ENCODE measurements around the gene DAGLB. TPM values are rescaled to one million over a fixed set of nuclear protein-coding genes. Genes with fewer than 3 reads are reported as not detected.
"Not testable (repeated sequence)": the region's sequence is repeated elsewhere in the genome, so short reads cannot be mapped to it uniquely, and the experiment has no call there.

DAGLB gene
- total RNA-seq, 1 donor from 2014 or later: 28.3 TPM

GRCh38 chr7:6453734-6454133 is 6.0 kb upstream of the DAGLB start:
- peaks cover 8% of the 10 kb centered on the region for H3K4me1 Mint-ChIP-seq (ENCODE audit: low read depth, unreplicated experiment)
- H3K9me3 Mint-ChIP-seq (ENCODE audit: unreplicated experiment): no peaks in the 10 kb centered on the region
- no peaks in the 10 kb centered on the region for H3K27me3 Mint-ChIP-seq (ENCODE audit: low read depth, unreplicated experiment)
- DNase-seq (ENCODE audit: low read depth) (peak; percentile 88), FAIRE-seq (no peak)
- no peak for TF ChIP-seq EZH2 (IDR thresholded peaks at IDR 0.05; ENCODE audit: insufficient read depth, low read length)
- TF ChIP-seq CTCF (IDR thresholded peaks at IDR 0.05; ENCODE audit: insufficient read depth, low read depth, low read length): no peak
- H3K4me3 ChIP-seq (ENCODE audit: insufficient read depth, low read depth, low read length): no peak overlapping the region
- peaks cover 1% of the 10 kb centered on the region for H3K36me3 Mint-ChIP-seq (ENCODE audit: low read depth, unreplicated experiment)
- no peak overlapping the region for H3K9ac ChIP-seq (ENCODE audit: low read length)
- H3K36me3 ChIP-seq (ENCODE audit: insufficient read depth, low read length): no peaks in the 10 kb centered on the region
- peak overlapping the region; percentile 16 for H3K4me3 Mint-ChIP-seq (ENCODE audit: unreplicated experiment)
- peaks cover 12% of the 10 kb centered on the region for H3K4me1 ChIP-seq (ENCODE audit: insufficient read depth, low read length)
- peak overlapping the region; percentile 54 for H3K27ac Mint-ChIP-seq (ENCODE audit: unreplicated experiment)
- peak overlapping the region; percentile 27 for H3K4me2 ChIP-seq (ENCODE audit: low read length)
- peak overlapping the region; percentile 44 for H3K27ac ChIP-seq (ENCODE audit: low read depth, low read length)
- no peaks in the 10 kb centered on the region for H3K79me2 ChIP-seq (ENCODE audit: insufficient read depth, low read length)
- no peaks in the 10 kb centered on the region for H4K20me1 ChIP-seq (ENCODE audit: insufficient read depth, low read length)
- no peaks in the 10 kb centered on the region for H3K9me3 ChIP-seq (ENCODE audit: insufficient read depth, low read depth, low read length)
- no peaks in the 10 kb centered on the region for H3K27me3 ChIP-seq (ENCODE audit: insufficient read depth, low read length)
- H2AFZ ChIP-seq (ENCODE audit: low read depth, low read length): no peak overlapping the region

DNA sequence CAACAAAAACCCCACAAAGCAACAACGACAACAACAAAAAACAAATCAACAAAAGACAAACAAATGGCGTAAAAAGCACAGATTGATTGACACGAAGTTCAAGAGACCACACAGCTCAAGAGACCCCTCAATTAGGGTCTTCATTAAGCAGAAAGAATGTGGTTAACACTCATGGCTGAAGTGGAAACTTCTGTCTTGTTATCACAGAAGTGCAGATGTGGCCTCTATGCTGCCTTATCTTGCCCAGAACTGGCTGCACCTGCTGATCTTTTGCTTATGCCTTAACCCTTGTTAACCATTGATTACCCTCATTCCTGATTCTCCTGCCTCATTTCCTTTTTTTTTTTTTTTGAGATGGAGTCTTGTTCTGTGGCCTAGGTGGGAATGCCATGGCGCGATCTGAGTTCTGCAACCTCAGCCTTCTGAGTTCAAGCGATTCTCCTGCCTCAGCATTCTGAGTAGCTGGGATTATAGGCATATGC is 3.5 kb upstream of the DAGLB start:
- H3K79me2 ChIP-seq (ENCODE audit: insufficient read depth, low read length): peaks cover 15% of the 10 kb centered on the region
- TF ChIP-seq EZH2 (IDR thresholded peaks at IDR 0.05; ENCODE audit: insufficient read depth, low read length): no peak
- no peak for TF ChIP-seq CTCF (IDR thresholded peaks at IDR 0.05; ENCODE audit: insufficient read depth, low read depth, low read length)
- H3K4me2 ChIP-seq (ENCODE audit: low read length): no peak overlapping the region
- H3K27me3 ChIP-seq (ENCODE audit: insufficient read depth, low read length): no peaks in the 10 kb centered on the region
- peaks cover 12% of the 10 kb centered on the region for H3K4me1 ChIP-seq (ENCODE audit: insufficient read depth, low read length)
- Mint-ChIP-seq H3K27me3 (ENCODE audit: low read depth, unreplicated experiment) (no peaks in the 10 kb centered on the region), H3K9me3 (ENCODE audit: unreplicated experiment) (no peaks in the 10 kb centered on the region), H3K36me3 (ENCODE audit: low read depth, unreplicated experiment) (peaks cover 1% of the 10 kb centered on the region), H3K27ac (ENCODE audit: unreplicated experiment) (no peak overlapping the region), H3K4me1 (ENCODE audit: low read depth, unreplicated experiment) (peaks cover 8% of the 10 kb centered on the region), H3K4me3 (ENCODE audit: unreplicated experiment) (no peak overlapping the region)
- H3K9me3 ChIP-seq (ENCODE audit: insufficient read depth, low read depth, low read length): no peaks in the 10 kb centered on the region
- H4K20me1 ChIP-seq (ENCODE audit: insufficient read depth, low read length): peaks cover 5% of the 10 kb centered on the region
- H3K36me3 ChIP-seq (ENCODE audit: insufficient read depth, low read length): no peaks in the 10 kb centered on the region
- no peak overlapping the region for H3K27ac ChIP-seq (ENCODE audit: low read depth, low read length)
- H2AFZ ChIP-seq (ENCODE audit: low read depth, low read length): no peak overlapping the region
- no peak overlapping the region for H3K9ac ChIP-seq (ENCODE audit: low read length)
- no peak overlapping the region for H3K4me3 ChIP-seq (ENCODE audit: insufficient read depth, low read depth, low read length)
- no peak for FAIRE-seq
- no peak for DNase-seq (ENCODE audit: low read depth)

DNA sequence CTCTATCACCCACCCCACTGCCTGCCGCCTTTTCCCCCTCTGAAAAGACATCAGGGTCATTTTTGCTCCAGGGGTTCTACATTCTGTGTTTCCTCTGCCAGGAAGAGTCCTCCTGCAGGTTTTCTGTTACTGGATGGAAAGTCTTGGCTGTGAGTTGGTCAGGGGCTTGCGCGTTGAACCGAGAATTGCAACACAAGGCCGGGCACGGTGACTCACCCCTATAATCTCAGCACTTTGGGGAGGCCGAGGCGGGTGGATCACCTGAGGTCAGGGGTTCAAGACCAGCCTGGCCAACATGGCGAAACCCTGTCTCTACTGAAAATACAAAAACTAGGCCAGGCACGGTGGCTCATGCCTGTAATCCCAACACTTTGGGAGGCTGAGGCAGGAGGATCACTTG is 2.8 kb upstream of the DAGLB start:
- H3K9me3 ChIP-seq (ENCODE audit: insufficient read depth, low read depth, low read length); H3K4me1 Mint-ChIP-seq (ENCODE audit: low read depth, unreplicated experiment); H3K4me2 ChIP-seq (ENCODE audit: low read length); H3K27me3 Mint-ChIP-seq (ENCODE audit: low read depth, unreplicated experiment); H3K27ac ChIP-seq (ENCODE audit: low read depth, low read length); FAIRE-seq; H3K27ac Mint-ChIP-seq (ENCODE audit: unreplicated experiment); H3K36me3 Mint-ChIP-seq (ENCODE audit: low read depth, unreplicated experiment); H3K4me3 Mint-ChIP-seq (ENCODE audit: unreplicated experiment); DNase-seq (ENCODE audit: low read depth); H3K9me3 Mint-ChIP-seq (ENCODE audit: unreplicated experiment); H4K20me1 ChIP-seq (ENCODE audit: insufficient read depth, low read length); H3K36me3 ChIP-seq (ENCODE audit: insufficient read depth, low read length); H3K9ac ChIP-seq (ENCODE audit: low read length); H3K27me3 ChIP-seq (ENCODE audit: insufficient read depth, low read length); H3K4me3 ChIP-seq (ENCODE audit: insufficient read depth, low read depth, low read length); H2AFZ ChIP-seq (ENCODE audit: low read depth, low read length): not testable (repeated sequence)
- Histone ChIP-seq H3K4me1 (ENCODE audit: insufficient read depth, low read length) (peaks cover 12% of the 10 kb centered on the region), H3K79me2 (ENCODE audit: insufficient read depth, low read length) (peaks cover 21% of the 10 kb centered on the region)

DNA sequence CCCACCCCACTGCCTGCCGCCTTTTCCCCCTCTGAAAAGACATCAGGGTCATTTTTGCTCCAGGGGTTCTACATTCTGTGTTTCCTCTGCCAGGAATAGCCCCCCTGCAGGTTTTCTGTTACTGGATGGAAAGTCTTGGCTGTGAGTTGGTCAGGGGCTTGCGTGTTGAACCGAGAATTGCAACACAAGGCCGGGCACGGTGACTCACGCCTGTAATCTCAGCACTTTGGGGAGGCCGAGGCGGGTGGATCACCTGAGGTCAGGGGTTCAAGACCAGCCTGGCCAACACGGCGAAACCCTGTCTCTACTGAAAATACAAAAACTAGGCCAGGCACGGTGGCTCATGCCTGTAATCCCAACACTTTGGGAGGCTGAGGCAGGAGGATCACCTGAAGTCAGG is 2.1 kb upstream of the DAGLB start:
- not testable (repeated sequence) for DNase-seq (ENCODE audit: low read depth); H2AFZ ChIP-seq (ENCODE audit: low read depth, low read length); H3K27me3 ChIP-seq (ENCODE audit: insufficient read depth, low read length); H3K4me3 Mint-ChIP-seq (ENCODE audit: unreplicated experiment); FAIRE-seq; H3K9me3 Mint-ChIP-seq (ENCODE audit: unreplicated experiment); H3K27me3 Mint-ChIP-seq (ENCODE audit: low read depth, unreplicated experiment); H3K9ac ChIP-seq (ENCODE audit: low read length); H3K36me3 Mint-ChIP-seq (ENCODE audit: low read depth, unreplicated experiment); H3K9me3 ChIP-seq (ENCODE audit: insufficient read depth, low read depth, low read length); H3K4me3 ChIP-seq (ENCODE audit: insufficient read depth, low read depth, low read length); H3K4me2 ChIP-seq (ENCODE audit: low read length); H3K27ac ChIP-seq (ENCODE audit: low read depth, low read length); H4K20me1 ChIP-seq (ENCODE audit: insufficient read depth, low read length); H3K27ac Mint-ChIP-seq (ENCODE audit: unreplicated experiment)
- Histone ChIP-seq H3K79me2 (ENCODE audit: insufficient read depth, low read length) (peaks cover 28% of the 10 kb centered on the region), H3K36me3 (ENCODE audit: insufficient read depth, low read length) (peaks cover 12% of the 10 kb centered on the region), H3K4me1 (ENCODE audit: insufficient read depth, low read length) (peaks cover 17% of the 10 kb centered on the region)
- H3K4me1 Mint-ChIP-seq (ENCODE audit: low read depth, unreplicated experiment): peaks cover 13% of the 10 kb centered on the region

Measured in astrocyte (in vitro differentiated cells and primary cell).